Stimulated activated naive CD8-positive, alpha-beta T cell treated with anti-CD3 and anti-CD28 coated beads, Interleukin-15, Interleukin-2, amounts not matched to agents 100 U/mL and 50 U/mL, for 24 hours (primary cell): ENCODE data around the gene NR3C2.

Experiments
- ATAC-seq: fragments of 150-1000 bp; cut with Tn5 transposase; one replicate; pipeline ENCODE4 v1.10.0; 2021
- DNase-seq: peaks from one replicate; pipeline ENCODE4 v3.0.0; 2021

Gene NR3C2

GRCh38 chr4:148441986-148442831, at the start of gene NR3C2:
TSS of gene NR3C2 (minus strand) at chr4:148442414.
- DNase-seq = peak; percentile 93
- peak; percentile 94 for ATAC-seq

- DNase-seq (no peak), ATAC-seq (no peak)
Observed at GRCh38 chr4:148487181-148487580, 45.0 kb upstream of the NR3C2 start.

GRCh38 chr4:148481636-148482035, 39.4 kb upstream of the NR3C2 start:
- no peak for ATAC-seq
- DNase-seq = no peak

DNA sequence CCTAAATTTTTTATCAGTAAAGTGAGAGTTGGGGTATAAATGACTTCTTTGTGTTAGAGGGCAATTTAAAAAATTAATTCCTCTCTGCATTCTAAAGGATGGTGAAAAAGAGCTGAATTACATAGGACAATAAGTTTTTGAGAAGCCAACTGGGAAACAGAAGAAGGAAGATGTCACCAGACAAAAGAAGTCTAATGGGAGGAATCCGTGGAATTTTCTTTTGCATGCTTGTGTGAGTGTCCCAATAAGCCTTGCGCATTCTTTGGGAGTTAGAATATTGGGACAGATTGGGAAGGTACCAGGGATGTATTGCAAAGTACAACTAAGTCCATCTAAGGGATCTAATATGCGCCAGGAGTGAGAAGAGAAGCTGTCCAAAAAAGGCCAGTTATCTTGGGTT, 35.1 kb upstream of the NR3C2 start:
- DNase-seq (no peak), ATAC-seq (no peak)

DNA sequence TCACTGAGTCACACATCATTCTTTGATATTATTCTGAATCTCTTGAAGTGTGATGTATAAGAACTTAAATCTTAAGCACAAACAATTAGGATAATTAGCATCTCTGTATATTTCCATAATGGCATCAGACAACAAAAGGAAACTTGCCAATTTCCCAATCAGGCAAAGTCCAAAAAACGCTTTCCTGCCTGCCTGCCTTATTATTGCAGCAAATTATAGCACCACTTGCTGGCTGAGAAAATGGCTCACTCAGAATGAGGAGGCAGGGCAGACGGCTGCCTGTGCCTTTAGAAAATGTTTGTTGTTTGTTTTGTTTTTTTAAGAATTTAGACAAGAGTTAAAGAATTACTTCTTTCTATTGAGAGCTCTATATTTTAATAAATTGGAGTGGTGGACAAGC, 27.7 kb upstream of the NR3C2 start:
- no peak for DNase-seq
- no peak for ATAC-seq

- DNase-seq (no peak), ATAC-seq (no peak)
Observed at GRCh38 chr4:148454835-148455234, 12.6 kb upstream of the NR3C2 start.

- ATAC-seq (no peak), DNase-seq (no peak)
Observed at GRCh38 chr4:148453833-148454232, 11.6 kb upstream of the NR3C2 start.

DNA sequence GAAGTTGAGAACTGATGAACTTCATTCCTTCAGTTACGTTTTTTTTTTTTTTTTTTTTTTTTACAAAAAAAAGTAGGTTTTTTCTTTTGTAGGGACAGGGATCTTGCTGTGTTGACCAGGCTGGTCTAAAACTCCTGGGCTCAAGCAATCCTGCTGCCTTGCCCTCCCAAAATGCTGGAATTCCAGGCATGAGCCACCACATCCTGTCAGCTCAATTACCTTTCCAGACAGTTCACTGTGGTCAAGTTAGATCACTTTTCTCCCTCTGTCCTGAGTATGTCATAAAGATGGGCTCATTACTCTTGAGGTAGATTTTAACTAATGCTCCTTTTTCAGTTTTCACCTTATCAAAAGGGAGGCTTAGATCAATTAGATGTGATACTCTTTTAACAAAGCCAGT, 10.8 kb upstream of the NR3C2 start:
- DNase-seq (no peak), ATAC-seq (no peak)

DNA sequence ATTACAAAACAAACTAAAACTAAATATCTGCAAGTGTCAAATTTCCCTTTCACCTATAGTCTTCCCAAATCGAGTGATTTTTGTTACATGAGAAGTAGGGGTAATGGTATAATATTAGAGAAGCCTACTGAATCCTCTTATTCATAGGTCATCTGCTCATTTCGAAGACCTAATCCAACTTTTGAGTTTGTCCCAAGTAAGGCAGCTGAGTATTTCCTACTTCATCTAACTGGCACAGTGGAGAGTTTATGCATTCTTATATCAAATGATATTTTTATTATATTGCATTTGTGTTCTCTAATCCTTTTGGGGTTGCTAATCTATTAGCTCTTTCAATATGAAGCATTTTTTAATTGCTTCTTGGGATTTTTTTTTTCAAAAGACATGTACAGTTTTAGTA, 7.7 kb upstream of the NR3C2 start:
- no peak for DNase-seq
- ATAC-seq = no peak

GRCh38 chr4:148448141-148448540, 5.9 kb upstream of the NR3C2 start:
- ATAC-seq (no peak), DNase-seq (no peak)

DNA sequence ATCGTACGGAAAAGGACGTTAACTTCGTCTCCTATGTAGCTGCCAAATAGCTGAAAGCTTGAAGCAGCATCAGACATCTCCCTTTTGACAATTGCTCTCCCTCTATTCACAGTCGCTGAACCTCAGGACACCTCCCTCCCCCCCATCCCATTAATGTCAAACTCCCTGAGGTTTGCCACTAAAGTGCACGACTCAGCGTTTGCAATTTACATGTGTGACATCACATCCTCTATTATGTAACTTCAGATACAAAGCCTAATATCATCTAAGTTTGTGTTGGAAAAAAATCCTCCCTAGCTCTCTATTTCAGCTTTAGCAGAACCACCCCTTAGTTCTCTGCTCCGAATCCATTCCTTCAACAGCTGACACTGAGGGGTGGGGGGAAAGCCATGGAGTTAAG, 5.5 kb upstream of the NR3C2 start:
- ATAC-seq = peak; percentile 25

DNA sequence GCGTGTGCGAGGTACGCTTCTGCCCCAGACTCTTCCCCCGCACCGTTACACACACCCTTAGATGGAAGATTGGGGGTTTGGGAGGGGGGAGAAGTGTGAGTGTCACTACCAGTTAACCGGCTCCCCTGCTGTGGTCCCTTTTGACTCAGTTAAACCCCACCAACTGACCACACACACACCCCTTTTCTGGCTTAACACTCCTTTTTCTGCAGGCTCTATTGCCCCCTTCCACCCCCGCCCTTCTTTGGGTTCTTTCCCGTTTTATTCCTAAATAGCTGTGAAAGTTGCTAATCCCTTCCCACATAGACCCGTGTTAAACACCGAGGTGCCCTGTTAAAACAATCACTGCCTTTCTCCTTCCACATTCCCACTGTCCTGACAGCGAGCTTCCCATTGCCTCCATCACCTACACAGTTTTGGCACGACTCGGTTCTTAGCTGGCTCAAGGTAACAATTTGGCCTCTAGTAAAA, 3.7 kb upstream of the NR3C2 start:
- no peak for ATAC-seq
- DNase-seq = no peak

More for the DNA sequence above, 5.5 kb upstream of the NR3C2 start:
- no peak for DNase-seq

DNA sequence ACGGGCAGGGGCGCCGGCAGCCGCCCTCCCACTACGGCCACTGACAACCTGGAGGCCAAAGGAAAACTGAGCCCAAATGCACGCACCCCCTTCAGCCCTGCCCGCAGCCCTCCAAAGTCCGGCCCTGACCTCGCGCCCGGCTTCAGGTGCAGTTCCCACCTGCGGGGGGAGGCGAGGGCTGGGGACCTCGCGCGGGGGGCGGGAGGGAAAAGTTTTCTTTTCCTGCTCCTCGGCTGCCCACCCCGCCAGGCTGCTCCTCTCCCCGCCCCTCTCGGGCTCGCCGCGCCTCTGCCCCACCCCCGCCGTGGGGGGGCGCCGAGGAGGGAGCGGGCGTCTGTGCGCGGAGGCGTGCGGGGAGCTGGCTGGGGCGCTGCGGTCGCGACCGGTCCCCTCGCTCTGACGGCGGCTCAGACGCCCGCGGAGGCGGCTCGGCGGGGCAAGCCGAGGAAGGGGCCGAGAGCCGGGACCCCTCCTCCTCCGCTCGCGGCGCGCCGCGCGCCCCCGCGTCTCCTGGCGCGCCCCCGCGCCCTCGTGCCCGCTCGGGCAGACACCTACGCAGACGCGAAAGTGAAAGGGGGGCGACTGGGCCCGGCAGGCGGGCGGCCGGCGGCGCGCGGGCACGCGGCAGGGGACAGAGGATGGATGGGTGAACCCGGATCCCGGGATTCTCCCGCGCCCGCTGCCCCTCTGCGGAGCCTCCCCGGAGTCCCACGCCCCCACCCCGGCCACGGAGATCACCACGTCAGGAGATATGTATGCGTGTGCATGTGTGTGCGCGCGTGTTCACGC, 3.1 kb upstream of the NR3C2 start:
- peak; percentile 69 for DNase-seq
- no peak for ATAC-seq

DNA sequence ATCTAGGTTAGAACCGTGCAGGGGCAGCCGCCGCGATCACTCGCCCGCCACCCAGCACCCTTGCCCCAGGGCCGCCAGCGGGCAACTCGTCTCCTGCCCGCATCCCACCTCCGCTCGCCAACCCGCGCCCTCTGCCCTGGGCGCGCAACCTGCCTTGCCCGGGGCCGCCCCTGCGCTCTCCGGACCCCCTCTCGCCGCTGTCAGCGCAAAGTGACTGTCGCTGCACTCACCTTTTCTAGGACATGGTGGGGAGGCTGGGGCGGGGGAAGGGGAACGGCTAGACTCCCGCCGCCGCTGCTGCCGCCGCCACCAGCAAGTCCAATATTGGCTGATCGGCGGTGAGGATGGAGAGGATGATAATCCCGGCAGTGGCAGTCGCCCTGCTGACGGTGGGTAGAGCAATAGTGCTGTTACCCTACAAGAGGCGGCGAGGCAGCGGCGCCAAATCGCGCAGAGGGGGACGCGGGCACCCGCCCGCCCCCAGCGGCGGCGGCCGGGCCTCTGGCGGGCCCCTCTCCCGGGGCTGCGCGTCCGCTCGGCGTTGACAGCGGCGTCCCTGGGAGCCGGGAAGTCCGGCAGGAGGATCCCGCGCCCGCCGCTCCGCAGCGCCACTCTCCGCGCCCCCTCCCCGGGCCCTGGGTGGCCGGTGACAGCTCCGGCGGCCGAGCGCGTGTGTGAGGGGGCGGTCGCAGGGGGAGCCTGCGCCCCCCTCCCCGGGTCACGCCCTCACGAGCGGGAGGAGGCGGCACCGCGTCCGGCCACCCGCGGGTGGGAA, 2.3 kb upstream of the NR3C2 start:
- peak; percentile 51 for DNase-seq
- no peak for ATAC-seq

- ATAC-seq (no peak), DNase-seq (peak; percentile 55)
Observed at GRCh38 chr4:148443512-148444295, 1.5 kb upstream of the NR3C2 start.

DNA sequence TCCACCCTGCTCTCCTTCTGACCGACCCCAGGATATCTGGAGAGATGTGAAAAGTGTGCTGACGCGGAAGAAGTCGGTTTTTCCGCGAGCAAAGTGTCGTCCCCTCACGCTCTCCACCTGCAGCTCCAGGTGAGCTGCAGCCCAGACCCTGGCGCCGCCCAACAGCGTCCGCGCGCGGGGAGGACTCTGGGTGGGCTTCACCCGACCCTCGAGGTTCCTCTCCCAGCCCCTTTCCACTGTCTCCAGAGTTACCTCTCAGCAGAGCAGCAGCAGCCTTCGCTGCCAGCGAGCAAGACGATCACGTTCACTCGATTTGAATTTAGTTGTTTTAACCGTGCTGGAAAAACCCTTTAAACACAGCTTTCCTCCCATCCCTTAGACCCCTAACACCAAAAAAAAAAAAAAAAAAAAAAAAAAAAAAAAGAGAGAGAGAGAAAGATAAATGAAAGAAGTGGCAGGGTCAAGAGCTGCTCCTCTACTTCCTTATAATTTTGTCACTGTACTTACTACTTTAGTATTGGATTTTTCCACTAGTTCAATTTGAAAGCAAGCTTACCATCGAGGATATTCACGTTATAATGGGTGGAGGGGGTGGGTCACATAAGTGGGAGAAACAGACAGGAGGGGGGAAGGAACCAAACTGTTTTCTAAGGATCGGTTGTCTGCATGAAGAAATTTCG, 758 bp upstream of the NR3C2 start:
- ATAC-seq = peak; percentile 0
- no peak for DNase-seq

DNA sequence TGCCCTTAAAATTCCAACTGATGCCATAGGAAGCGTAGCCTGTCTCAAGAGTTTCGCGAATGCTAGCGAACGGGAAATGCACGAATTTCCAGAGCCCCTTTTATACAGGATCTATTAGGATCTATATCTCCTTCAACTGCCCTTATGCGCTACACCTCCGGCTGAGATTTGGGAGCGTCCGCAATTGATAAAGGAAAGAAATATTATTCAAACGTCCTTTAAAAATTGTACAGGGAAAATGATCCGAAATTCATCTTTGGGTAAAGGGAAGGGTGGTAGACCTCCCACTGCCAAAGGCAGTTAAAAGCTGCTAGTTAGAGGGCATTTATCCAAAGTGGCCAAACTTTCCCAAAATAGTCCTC, 609 bp downstream of the NR3C2 start:
- DNase-seq (no peak), ATAC-seq (no peak)

GRCh38 chr4:148438047-148438446, 4.2 kb downstream of the NR3C2 start:
- DNase-seq (no peak), ATAC-seq (no peak)

DNA sequence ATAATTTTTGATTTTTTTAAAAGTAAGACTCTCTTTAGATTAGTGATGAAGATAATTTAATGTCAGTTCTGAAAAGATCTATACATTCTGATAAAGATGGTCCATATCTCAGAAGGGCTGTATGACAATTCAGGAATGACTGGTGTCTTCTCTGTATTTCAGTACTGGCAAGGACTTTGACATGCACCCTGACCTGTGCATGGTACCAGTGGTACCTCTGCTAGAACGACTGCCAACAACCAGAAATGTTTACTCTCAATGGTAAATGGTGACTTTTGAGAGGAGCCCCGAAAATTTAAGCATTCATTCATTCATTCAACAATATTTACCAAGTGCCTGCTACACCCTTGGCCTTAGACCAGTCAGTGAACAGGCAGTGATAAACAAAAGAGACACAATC, 4.8 kb downstream of the NR3C2 start:
- no peak for ATAC-seq

GRCh38 chr4:148436512-148436911, 5.7 kb downstream of the NR3C2 start:
- DNase-seq (no peak), ATAC-seq (no peak)

More for the DNA sequence above, 4.8 kb downstream of the NR3C2 start:
- DNase-seq = no peak
